OCI-LY1 (cell line): ENCODE measurements around the gene PIP5K1C.
A peak's percentile ranks its signal among the peaks of the same experiment; 100 is the strongest.
"Not testable (repeated sequence)": the region's sequence is repeated elsewhere in the genome, so short reads cannot be mapped to it uniquely, and the experiment has no call there.

Experiments used
- H2AFZ ChIP-seq: fragments of 200-600 bp; sonication (generic), shearing (Covaris generic); 2 replicates; pipeline ENCODE4 v1.6.0; 2014; ENCODE audit warnings: antibody characterized with exemption, mild to moderate bottlenecking, low read length
- H3F3A ChIP-seq: fragments of 200-600 bp; sonication (generic), shearing (Covaris generic); 2 replicates; pipeline ENCODE4 v1.6.0; 2014; ENCODE audit warnings: mild to moderate bottlenecking, antibody characterized with exemption, low read length, moderate library complexity; ENCODE audit not compliant: insufficient read depth
- H3K27ac ChIP-seq: fragments of 200-600 bp; sonication (generic); 2 replicates; pipeline ENCODE4 v1.5.1; 2014; ENCODE audit warnings: low read length, mixed run types, mild to moderate bottlenecking, low read depth; ENCODE audit not compliant: poor library complexity, severe bottlenecking
- H3K27me3 ChIP-seq: fragments of 200-600 bp; sonication (generic); 2 replicates; pipeline ENCODE4 v1.6.0; 2014; ENCODE audit warnings: antibody characterized with exemption, mild to moderate bottlenecking, low read length, moderate library complexity; ENCODE audit not compliant: insufficient read depth
- H3K36me3 ChIP-seq: fragments of 200-600 bp; sonication (generic); 2 replicates; pipeline ENCODE4 v1.6.1; 2014; ENCODE audit warnings: mild to moderate bottlenecking, antibody characterized with exemption, low read length, moderate library complexity, mixed read lengths; ENCODE audit not compliant: insufficient read depth
- H3K4me1 ChIP-seq: fragments of 200-600 bp; sonication (generic); 2 replicates; pipeline ENCODE4 v1.5.1; 2014; ENCODE audit warnings: mild to moderate bottlenecking, low read length, moderate library complexity; ENCODE audit not compliant: insufficient read depth, severe bottlenecking
- H3K4me2 ChIP-seq: fragments of 200-600 bp; sonication (generic), shearing (Covaris generic); 2 replicates; pipeline ENCODE4 v1.6.1; 2014; ENCODE audit warnings: low read length
- H3K4me3 ChIP-seq: fragments of 200-600 bp; sonication (generic); 2 replicates; pipeline ENCODE4 v1.5.1; 2014; ENCODE audit warnings: low read length, low read depth, mild to moderate bottlenecking, mixed read lengths; ENCODE audit not compliant: poor library complexity, severe bottlenecking
- H3K79me2 ChIP-seq: fragments of 200-600 bp; shearing (Covaris generic); 2 replicates; pipeline ENCODE4 v1.6.1; 2016; ENCODE audit warnings: mixed run types, low read length, mixed read lengths; ENCODE audit not compliant: insufficient read depth
- H3K9ac ChIP-seq: fragments of 200-600 bp; sonication (generic), shearing (Covaris generic); 2 replicates; pipeline ENCODE4 v1.6.1; 2014; ENCODE audit warnings: mild to moderate bottlenecking, low read length, mixed read lengths
- H3K9me2 ChIP-seq: fragments of 200-600 bp; sonication (generic), shearing (Covaris generic); 2 replicates; pipeline ENCODE4 v1.6.1; 2014; ENCODE audit warnings: low read depth, mild to moderate bottlenecking, low read length, mixed read lengths
- H3K9me3 ChIP-seq: fragments of 200-600 bp; shearing (Covaris generic); 2 replicates; pipeline ENCODE4 v1.6.1; 2014; ENCODE audit warnings: low read length, mixed read lengths
- H4K20me1 ChIP-seq: fragments of 200-600 bp; sonication (generic), shearing (Covaris generic); 2 replicates; pipeline ENCODE4 v1.6.0; 2016; ENCODE audit warnings: mild to moderate bottlenecking, low read length; ENCODE audit not compliant: insufficient read depth
- EZH2 ChIP-seq: fragments of 200-600 bp; sonication (generic), shearing (Covaris generic); IDR thresholded peaks from 2 replicates; pipeline ENCODE4 v1.8.0; 2017; ENCODE audit warnings: borderline replicate concordance, mixed run types, mild to moderate bottlenecking, antibody characterized with exemption, low read length, moderate library complexity, mixed read lengths
- TF ChIP-seq, protein P1 (sequence below): fragments of 200-600 bp; sonication (generic), shearing (Covaris generic); IDR thresholded peaks from 2 replicates; pipeline ENCODE4 v1.5.1; 2017; ENCODE audit warnings: mild to moderate bottlenecking, antibody characterized with exemption, low read length, moderate library complexity, mixed read lengths

The PIP5K1C gene

DNA sequence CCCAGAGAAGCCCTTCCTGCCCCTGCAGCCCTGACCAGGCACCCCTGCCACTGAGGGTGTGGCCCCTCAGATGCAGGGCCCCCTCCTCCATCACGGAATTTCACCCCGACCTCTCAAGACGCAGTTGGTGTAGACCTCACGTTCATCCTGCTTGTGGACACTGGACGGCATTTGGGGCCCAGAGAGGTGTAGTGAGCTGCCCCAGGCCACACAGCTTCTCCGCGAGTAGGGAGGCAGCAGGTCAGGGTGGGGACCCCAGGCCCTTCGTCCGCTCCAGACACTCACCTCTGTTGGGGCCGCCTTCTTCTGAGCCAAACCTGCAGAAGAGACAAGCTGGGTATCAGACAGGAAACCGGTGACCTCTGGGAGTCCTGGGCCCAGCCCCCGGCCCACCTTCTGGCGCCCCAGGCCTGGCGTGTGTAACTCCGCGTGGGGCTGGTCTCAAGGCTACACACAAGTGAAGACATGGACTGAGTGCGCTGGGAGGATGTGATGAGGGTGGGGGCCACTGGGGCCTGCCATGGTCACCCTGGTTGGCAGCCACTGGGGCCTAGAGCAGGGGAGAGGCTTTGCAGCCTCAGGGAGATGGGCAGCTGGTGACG is 33.1 kb downstream of the PIP5K1C start:
- Histone ChIP-seq H3K36me3 (no peaks in the 10 kb centered on the region; the same call in 1 of the 2 replicates), H4K20me1 (no peaks in the 10 kb centered on the region), H3K27me3 (peaks cover 4% of the 10 kb centered on the region), H2AFZ (no peak overlapping the region), H3K9ac (no peak overlapping the region), H3K27ac (no peak overlapping the region), H3F3A (no peaks in the 10 kb centered on the region), H3K79me2 (no peaks in the 10 kb centered on the region), H3K9me3 (no peaks in the 10 kb centered on the region), H3K9me2 (no peaks in the 10 kb centered on the region), H3K4me2 (no peak overlapping the region), H3K4me1 (peaks cover 15% of the 10 kb centered on the region), H3K4me3 (no peak overlapping the region)
- TF ChIP-seq, protein P1, sequence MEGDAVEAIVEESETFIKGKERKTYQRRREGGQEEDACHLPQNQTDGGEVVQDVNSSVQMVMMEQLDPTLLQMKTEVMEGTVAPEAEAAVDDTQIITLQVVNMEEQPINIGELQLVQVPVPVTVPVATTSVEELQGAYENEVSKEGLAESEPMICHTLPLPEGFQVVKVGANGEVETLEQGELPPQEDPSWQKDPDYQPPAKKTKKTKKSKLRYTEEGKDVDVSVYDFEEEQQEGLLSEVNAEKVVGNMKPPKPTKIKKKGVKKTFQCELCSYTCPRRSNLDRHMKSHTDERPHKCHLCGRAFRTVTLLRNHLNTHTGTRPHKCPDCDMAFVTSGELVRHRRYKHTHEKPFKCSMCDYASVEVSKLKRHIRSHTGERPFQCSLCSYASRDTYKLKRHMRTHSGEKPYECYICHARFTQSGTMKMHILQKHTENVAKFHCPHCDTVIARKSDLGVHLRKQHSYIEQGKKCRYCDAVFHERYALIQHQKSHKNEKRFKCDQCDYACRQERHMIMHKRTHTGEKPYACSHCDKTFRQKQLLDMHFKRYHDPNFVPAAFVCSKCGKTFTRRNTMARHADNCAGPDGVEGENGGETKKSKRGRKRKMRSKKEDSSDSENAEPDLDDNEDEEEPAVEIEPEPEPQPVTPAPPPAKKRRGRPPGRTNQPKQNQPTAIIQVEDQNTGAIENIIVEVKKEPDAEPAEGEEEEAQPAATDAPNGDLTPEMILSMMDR: no peak
- no peak for TF ChIP-seq EZH2

DNA sequence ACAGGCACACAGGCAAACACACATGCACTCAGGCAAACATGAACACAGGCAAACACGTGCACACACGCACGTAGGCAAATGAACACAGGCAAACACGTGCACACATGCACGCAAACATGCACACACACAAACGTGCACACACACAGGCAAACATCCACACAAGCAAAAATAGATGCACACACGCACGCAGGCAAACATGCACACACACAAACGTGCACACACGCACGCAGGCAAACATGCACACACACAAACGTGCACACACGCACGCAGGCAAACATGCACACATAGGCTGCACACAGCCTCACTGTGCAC is 33.8 kb downstream of the PIP5K1C start:
- not testable (repeated sequence) for H3K9ac ChIP-seq, H3K27me3 ChIP-seq, H3K4me3 ChIP-seq, H3K36me3 ChIP-seq, H4K20me1 ChIP-seq, H3K4me2 ChIP-seq, H3K9me3 ChIP-seq, H2AFZ ChIP-seq, H3K27ac ChIP-seq, H3F3A ChIP-seq, H3K79me2 ChIP-seq, H3K9me2 ChIP-seq
- H3K4me1 ChIP-seq: peaks cover 15% of the 10 kb centered on the region

DNA sequence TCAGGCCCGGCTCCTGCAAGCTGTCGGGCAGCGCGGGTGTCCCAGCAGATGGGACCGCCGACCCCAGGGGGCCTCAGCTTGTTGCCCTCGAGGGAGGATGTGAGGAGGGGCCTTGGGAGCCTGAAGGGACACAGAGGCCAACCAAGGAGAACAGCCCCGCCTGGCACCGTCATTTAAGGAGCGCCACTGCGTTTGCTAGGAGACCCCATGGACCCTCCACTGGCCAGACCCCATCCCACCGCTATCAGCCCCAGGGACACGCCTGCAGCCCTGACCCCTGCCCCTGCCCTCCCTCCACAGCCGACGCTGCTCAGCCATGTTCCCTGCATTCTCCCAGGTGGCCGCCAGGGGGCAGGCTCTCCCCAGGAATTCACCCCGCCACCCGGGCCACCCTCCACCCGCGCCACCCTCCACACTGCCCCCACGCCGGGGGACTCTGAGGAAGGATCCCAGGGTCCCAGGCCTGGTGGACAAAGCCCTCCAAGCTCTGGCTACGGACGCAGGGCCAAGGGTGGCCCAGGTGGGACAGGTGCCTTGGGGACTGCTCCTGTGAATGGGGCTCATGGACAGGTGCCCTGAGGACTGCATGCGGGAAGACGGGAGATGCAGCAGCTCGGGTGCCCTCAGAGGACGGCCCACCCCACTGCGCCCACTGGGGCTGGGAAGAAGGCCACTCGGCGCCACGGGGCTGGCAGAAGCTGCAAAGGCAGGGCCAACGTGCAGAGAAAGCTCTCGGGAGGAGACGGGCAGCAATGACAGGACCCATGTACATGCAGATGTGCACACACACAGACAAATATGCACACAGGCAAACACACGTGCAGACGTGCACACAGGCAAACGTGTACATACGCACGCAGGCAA is 34.4 kb downstream of the PIP5K1C start:
- Histone ChIP-seq H3K79me2 (no peaks in the 10 kb centered on the region), H3K9me3 (no peaks in the 10 kb centered on the region), H3F3A (no peaks in the 10 kb centered on the region), H3K4me1 (peaks cover 20% of the 10 kb centered on the region), H2AFZ (no peak overlapping the region), H3K27me3 (peaks cover 4% of the 10 kb centered on the region), H3K27ac (peak overlapping the region; percentile 38), H3K4me3 (peak overlapping the region; percentile 23), H3K9me2 (no peaks in the 10 kb centered on the region), H3K4me2 (peak overlapping the region; percentile 61; the same call in 1 of the 2 replicates), H4K20me1 (no peaks in the 10 kb centered on the region), H3K9ac (peak overlapping the region; percentile 12; the same call in 1 of the 2 replicates), H3K36me3 (no peaks in the 10 kb centered on the region; the same call in 1 of the 2 replicates)
- TF ChIP-seq EZH2: no peak
- TF ChIP-seq, protein P1: peak; percentile 93
